C4-2B (cell line): ENCODE measurements around the gene DHX38.

Experiments used
- ZFX ChIP-seq: fragments of 450-650 bp; IDR thresholded peaks from 2 replicates; pipeline ENCODE4 v1.6.1; 2017
- TF ChIP-seq, protein P1 (sequence below): fragments of 450-650 bp; conservative IDR thresholded peaks from 2 replicates; pipeline ENCODE4 v1.5.1; 2017; ENCODE audit warnings: mild to moderate bottlenecking

DNA sequence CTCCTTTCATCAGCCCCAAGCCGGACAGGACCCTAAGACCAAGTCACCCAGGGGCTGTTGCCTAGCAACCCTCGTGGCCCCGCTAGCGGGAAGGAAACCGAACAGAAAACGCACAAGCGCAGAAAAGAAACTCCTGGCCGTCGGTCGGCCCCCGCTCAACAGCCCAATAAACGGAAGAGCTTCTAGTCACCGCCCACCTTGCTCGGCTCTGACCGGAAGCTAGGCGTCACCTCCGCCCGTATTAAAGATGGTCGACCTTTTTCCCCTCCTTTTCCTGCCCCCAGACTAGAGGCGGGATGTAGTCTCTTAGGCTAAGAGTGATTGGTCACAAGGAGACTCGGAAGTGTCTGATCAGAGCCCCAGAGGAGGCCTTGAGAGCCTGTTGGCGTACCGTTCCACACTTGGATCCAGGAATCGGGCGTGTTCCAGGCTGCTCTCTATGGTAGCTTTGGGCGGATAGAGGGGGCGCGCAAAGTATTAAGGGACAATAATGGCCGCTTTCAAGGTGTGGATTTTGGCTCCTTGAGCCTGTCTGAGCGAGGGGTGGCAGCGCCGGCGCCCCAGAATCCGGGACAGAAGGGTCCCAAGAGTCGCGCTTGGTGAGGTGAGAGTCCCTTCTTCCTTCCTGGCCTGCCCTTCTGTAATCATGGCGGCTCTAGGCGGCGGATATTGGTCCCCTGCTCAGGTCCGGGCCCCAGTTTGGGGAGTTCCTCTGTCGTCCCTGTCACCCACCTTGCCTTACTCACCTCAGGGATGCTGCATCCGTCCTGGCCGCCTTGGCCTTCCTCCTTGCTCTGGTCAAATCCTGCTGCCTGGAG, at the start of gene DHX38, which contains the start of gene TXNL4B:
- TF ChIP-seq, protein P1, sequence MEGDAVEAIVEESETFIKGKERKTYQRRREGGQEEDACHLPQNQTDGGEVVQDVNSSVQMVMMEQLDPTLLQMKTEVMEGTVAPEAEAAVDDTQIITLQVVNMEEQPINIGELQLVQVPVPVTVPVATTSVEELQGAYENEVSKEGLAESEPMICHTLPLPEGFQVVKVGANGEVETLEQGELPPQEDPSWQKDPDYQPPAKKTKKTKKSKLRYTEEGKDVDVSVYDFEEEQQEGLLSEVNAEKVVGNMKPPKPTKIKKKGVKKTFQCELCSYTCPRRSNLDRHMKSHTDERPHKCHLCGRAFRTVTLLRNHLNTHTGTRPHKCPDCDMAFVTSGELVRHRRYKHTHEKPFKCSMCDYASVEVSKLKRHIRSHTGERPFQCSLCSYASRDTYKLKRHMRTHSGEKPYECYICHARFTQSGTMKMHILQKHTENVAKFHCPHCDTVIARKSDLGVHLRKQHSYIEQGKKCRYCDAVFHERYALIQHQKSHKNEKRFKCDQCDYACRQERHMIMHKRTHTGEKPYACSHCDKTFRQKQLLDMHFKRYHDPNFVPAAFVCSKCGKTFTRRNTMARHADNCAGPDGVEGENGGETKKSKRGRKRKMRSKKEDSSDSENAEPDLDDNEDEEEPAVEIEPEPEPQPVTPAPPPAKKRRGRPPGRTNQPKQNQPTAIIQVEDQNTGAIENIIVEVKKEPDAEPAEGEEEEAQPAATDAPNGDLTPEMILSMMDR = no peak
- TF ChIP-seq ZFX = peak; percentile 72
